ENCODE data around the gene KIAA0232.

Gene KIAA0232

GRCh38 chr4:6920171-6920570, 137.6 kb downstream of the KIAA0232 start:
- DNase-seq (ENCODE audit: low read depth) = no peak

GRCh38 chr4:6923507-6923906, 141.0 kb downstream of the KIAA0232 start:
- DNase-seq (ENCODE audit: low read depth) = no peak

- DNase-seq (ENCODE audit: low read depth) = no peak
These were observed 141.8 kb downstream of the KIAA0232 start for GRCh38 chr4:6924361-6924779.

- no peak for DNase-seq (ENCODE audit: low read depth)
These were observed 142.9 kb downstream of the KIAA0232 start for GRCh38 chr4:6925357-6925836.

GRCh38 chr4:6926081-6926480, 143.6 kb downstream of the KIAA0232 start:
- DNase-seq (ENCODE audit: low read depth) = no peak

GRCh38 chr4:6926681-6927478, 144.4 kb downstream of the KIAA0232 start:
- peak; percentile 46 for DNase-seq (ENCODE audit: low read depth)

- no peak for DNase-seq (ENCODE audit: low read depth)
These were observed 145.6 kb downstream of the KIAA0232 start for GRCh38 chr4:6928081-6928480.

- DNase-seq (ENCODE audit: low read depth) = no peak
These were observed 146.8 kb downstream of the KIAA0232 start for GRCh38 chr4:6929339-6929811.

- DNase-seq (ENCODE audit: low read depth) = no peak
These were observed 147.4 kb downstream of the KIAA0232 start for GRCh38 chr4:6929812-6930464.

- DNase-seq (ENCODE audit: low read depth) = no peak
These were observed 149.9 kb downstream of the KIAA0232 start for GRCh38 chr4:6932475-6932874.

- DNase-seq (ENCODE audit: low read depth) = no peak
These were observed 150.4 kb downstream of the KIAA0232 start for GRCh38 chr4:6932918-6933317.
